ENCODE measurements around the gene SERGEF.

SERGEF gene

DNA sequence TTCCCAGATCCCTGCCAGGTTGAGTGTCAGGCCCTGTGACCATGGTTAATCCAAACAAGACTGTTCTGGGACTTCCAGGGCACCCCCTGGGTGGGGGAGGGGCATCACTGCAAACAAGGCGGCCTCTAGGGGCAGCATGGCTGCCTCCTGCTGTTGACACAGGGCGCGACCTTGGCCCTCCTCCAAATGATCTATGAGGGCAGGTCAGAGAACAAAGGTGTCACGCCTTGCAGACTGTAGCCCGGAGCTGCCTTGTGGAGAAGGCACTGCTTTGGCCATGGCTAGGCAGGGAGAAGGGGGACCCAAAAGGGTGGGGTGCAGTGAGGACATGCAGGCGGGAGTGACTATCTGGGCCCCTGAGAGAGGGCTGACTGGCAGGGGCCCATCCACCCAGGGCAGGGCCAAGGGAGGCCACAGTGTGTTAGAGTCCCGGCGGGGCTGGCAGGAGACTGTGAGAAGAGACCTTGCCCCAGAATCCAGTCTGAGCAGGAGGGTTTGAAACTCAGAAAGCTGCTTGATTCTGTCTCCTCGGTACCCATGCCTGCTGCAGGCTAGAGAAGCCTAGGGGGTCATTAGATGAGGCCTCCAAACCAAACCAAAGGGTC is 242.7 kb downstream of the SERGEF start:
- DNase-seq (ENCODE audit: low read depth): no peak

DNA sequence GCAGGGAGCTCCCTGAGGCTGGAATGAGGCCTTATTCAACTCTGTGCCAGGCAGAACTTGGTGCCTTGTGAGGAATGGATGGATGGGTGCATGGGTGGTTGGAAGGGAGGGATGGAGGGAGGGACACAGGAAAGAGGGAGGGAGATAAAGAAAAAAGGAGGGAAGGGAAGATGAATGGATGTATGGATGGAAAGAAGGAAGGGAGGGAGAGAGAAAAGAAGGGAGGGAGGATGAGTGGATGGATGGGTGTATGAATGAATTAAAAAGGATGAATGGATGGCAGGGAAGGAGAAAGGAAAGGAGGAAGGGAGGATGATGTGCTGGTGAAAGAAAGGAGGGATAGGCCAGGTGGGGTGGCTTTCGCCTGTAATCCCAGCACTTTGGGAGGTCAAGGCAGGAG is 243.6 kb downstream of the SERGEF start:
- no peak for DNase-seq (ENCODE audit: low read depth)

GRCh38 chr11:17768547-17768946 is 244.3 kb downstream of the SERGEF start:
- DNase-seq (ENCODE audit: low read depth): no peak

DNA sequence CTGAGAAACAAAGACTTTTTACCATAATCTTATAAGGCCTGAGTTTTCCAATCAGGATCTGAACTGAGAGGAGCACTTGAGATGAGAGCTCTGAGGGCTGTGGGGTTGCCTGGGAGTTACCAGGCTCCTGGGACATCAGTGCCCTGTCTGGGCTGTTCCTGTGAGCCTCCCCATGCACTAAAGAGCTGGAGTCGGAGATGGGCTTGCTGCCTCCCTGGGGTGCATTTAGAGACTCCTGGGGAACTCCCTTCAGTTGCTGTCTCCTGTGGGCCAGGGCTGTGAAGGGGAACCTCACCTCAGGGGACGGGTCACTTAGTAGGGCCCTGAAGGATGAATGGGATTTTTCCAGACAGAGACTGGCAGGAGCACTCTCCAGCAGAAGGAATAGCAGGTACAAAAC is 244.9 kb downstream of the SERGEF start:
- DNase-seq (ENCODE audit: low read depth): no peak

- no peak for DNase-seq (ENCODE audit: low read depth)
These were observed 245.5 kb downstream of the SERGEF start for GRCh38 chr11:17767301-17767885.

DNA sequence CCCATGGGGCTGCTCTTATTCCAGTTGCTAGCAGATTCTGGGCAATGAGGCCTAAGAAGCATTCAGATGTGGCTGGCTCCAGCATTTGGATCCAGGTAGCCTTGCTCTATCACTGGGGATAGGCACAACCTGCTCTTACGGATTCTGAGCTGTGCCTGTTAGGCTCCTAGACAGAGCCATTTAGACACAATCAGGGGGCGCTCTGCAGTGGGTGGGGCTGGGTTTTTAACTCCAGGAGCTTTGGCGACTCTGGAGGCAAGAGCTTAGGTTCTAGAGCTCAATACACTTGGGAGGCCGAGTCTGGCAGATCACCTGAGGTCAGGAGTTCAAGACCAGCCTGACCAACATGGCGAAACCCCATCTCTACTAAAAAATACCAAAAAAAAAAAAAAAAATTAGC is 246.3 kb downstream of the SERGEF start:
- no peak for DNase-seq (ENCODE audit: low read depth)

DNA sequence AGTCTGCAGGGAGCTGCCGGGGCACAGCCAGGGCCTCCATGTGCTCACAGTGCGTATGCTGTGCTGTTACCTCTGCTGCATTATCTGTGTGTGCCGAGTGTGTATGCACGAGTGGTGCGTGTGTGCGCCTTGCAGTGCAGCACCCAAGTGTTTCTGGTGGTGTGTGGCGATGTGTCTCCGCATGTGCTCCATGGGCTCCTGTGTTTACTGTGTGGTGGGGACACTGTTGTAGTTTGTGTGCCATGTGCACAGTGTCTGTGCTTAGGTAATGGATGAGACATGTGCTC is 246.8 kb downstream of the SERGEF start:
- DNase-seq (ENCODE audit: low read depth): no peak

DNA sequence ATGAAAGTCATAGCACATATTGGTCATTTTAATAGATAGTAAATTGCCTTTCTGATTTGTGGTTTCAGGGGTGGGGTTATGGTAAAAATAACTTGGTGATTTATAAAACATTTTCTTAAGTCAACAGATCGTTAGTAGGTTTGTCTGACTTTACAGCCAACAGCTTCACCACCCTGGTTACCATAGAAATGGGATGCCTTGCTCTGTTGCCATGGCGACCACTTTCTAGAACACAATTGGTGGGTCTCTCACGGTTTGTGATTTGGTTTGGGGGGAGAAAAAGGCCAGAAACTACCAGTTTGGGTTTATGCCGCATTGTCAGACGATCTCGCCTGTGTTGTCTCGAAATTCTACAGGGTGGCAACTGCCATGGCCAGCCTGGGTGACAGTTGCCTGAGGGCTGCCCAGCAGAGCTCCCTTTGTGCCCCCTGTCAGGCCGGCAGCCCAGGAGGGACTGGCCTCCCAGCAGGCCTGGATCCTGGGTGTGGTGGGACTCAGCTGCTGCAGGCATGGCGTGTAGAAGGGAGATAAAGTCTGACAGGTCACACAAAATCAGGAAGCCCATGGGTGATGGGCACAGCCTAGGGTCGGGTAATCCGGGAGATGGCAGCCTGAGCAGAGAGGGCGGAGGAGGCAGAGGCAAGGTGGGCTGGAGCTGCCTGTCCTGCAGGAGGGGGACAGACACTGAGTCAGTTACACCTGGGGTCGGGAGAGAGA is 247.3 kb downstream of the SERGEF start:
- no peak for DNase-seq (ENCODE audit: low read depth)

GRCh38 chr11:17764446-17765218 is 248.2 kb downstream of the SERGEF start:
- no peak for DNase-seq (ENCODE audit: low read depth)

GRCh38 chr11:17763703-17764102 is 249.1 kb downstream of the SERGEF start:
- no peak for DNase-seq (ENCODE audit: low read depth)

DNA sequence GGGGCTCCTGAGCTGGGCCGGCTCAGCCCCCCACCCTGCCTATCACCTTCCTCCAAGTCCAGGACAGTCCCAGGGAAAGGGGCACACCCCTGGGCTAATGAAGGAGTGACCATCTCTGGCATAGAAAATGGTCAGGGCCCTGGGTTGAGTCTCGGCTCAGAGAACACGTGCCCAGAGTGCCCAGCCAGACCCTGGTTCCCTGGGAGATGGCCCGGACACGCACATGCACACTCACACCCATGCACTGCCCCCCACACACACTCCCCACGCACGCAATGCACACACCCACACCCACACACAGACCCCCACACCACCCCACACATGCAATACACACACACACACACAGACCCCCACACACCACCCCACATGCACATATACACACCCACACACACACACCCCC is 249.6 kb downstream of the SERGEF start:
- DNase-seq (ENCODE audit: low read depth): no peak

- DNase-seq (ENCODE audit: low read depth): no peak
These were observed 250.4 kb downstream of the SERGEF start for GRCh38 chr11:17762309-17762974.

DNA sequence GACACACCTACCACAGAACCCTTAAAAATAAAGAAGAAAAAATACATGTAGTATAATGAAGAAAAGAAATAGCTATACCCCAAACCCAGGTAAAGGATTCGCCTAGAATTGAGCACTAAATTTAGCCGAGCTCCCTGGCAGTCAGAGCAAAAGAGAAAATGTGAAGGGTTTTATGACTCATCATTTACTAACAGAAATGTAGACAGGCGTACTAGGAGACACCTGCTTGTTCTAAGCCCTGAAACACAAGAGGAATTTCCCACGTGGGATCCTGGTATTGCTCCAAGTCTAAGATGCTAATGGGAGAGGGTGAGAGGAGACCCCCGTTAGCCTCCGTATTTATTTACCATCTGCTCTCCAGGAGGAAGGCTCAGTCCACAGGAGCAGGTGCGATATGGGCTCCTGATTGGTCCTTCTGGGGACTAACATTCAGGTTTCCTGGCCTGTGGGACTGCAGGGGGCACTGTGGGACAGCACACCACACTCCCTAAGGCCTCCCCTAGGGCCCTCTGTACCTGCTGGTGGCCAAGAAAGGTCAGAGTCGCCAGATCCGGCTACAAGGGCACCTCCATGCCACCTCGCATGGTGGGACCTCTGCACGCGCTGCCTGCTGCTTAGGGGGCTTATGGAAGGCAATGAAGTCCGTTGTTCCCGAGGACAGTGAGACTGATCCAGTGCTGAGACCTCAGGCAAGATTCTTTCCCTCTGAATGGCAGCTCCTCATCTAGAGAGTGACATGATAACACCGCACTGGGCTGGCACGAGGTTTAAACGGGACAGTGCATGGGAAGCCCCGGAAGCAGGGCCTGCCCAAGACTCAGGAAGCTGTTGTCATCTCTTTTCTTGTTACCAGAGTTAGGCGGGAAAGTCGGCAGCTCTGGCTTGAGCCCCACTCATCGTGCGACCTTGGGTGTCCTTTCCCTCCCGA is 252.5 kb downstream of the SERGEF start:
- DNase-seq (ENCODE audit: low read depth): no peak

GRCh38 chr11:17755891-17756290 is 257.0 kb downstream of the SERGEF start:
- DNase-seq (ENCODE audit: low read depth): no peak

GRCh38 chr11:17753641-17754040 is 259.2 kb downstream of the SERGEF start:
- DNase-seq (ENCODE audit: low read depth): no peak

DNA sequence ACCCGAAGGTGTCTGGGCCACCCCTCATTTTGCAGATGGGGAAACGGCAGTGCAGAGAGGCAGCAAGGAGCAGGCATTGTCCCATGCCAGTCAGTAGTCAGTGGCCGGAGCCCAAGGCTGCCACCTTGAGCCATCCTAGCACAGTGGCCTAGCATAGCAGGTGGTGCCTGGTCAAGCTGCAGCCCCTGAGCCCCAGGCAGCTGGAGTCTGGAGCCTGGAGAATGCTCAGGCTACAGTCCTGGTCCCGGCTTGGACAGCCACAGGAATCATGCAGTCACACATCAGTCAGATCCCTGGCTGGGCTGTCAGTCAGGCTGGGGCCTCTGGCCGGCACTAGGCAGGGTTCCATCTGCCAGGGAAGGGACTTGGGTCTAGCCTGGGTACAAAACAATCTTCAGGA is 259.7 kb downstream of the SERGEF start:
- no peak for DNase-seq (ENCODE audit: low read depth)

DNA sequence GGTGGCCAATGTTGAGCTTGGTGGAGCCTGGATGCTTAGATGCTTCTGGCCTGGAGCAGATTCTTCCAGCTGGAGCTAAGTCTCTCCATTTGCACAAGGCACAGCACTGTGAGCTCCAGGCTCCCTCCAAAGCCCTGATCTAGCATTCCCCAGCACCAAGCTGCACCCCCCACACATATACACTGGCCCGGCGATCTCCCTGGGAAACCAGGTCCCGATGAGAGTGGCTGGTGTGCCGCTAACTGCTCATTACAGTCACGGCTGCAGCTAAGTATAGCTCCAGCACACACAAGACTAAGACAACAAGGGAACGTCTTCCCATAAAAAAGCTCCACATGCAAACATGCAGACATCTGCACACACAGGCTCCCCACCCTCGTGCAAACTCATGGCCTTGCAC is 260.7 kb downstream of the SERGEF start:
- DNase-seq (ENCODE audit: low read depth): no peak

GRCh38 chr11:17751558-17751957 is 261.3 kb downstream of the SERGEF start:
- DNase-seq (ENCODE audit: low read depth): no peak

- no peak for DNase-seq (ENCODE audit: low read depth)
These were observed 262.1 kb downstream of the SERGEF start for GRCh38 chr11:17750801-17751165.

DNA sequence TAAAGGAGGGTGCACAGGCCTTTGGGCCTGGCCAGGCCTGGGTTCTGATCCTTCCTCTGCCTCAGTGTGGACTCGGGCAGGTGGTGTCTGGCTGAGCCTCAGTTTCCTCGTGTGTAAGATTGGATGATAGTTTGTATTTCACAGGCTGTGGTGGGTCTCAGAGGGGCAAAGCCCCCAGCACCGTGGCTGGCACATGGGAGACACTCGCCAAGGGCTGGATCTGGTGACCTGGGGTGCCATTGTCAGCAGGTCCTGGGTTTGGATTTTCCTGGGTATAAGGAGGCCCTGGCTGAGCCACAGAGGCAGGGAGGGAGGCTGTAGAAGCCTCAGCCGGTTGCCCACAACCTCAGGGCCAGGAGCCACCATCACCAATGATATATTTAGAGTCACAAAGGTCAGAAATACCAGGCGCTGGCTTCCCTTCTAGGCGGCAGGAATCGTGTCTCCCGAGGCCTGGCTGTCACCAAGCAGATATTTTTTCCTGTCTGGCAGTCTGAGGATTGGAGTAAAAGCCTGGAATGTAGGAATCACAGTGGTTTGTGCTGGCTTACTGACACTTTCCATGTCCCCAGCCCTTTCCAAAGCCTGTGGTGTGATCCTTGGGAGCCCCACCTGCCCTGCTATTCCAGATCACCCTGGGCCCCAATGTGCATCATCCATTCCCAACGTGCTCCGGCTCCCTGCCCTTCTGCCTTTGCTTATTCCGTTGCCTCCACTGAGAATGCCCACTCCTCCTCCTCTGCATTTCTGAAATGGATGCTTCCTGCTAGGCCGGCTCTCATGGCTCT is 262.6 kb downstream of the SERGEF start:
- DNase-seq (ENCODE audit: low read depth): no peak
